Stimulated activated CD4-positive, alpha-beta T cell treated with anti-CD3 and anti-CD28 coated beads, TNF-alpha, amount 100 ng/mL, for 24 hours (primary cell): ENCODE results near the gene OSER1.

Experiments used
- DNase-seq, 3 experiments: peaks; one replicate each; pipeline ENCODE4 v3.0.0-alpha.2; 2020; ENCODE audit warnings: low read depth in 3 of 3

OSER1 gene

GRCh38 chr20:44224637-44225036 is 14.1 kb upstream of the OSER1 start:
- no peak for DNase-seq

GRCh38 chr20:44223721-44224120 is 13.2 kb upstream of the OSER1 start:
- DNase-seq = no peak

DNA sequence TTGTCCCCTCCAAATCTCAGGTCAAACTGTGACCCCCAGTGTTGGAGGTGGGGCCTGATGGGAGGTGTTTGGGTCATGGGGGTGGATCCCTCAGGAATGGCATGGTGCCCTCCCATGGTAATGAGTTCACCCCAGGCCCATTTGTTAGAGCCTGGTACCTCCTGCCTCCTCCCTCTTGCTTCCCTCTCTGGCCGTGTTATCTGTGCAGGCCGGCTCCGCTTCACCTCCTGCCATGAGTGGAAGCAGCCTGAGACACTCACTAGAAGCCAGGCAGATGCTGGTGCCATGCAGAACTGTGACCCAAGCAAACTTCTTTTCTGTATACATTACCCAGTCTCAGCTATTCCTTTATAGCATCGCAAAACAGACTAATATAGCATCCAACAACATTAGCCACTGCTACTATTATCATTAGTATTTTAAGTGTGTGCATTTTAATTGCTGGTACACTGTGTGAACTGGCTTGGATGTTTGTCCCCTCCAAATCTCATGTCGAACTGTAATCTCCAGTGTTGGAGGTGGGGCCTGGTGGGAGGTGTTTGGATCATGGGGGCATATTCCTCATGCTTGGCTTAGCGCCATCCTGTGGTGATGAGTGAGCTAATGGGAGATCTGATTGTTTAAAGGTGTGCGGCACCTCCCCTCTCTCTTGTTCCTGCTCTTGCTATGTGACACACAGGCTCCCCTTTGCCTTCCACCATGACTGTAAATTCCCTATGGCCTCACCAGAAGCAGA is 12.2 kb upstream of the OSER1 start:
- DNase-seq = no peak

DNA sequence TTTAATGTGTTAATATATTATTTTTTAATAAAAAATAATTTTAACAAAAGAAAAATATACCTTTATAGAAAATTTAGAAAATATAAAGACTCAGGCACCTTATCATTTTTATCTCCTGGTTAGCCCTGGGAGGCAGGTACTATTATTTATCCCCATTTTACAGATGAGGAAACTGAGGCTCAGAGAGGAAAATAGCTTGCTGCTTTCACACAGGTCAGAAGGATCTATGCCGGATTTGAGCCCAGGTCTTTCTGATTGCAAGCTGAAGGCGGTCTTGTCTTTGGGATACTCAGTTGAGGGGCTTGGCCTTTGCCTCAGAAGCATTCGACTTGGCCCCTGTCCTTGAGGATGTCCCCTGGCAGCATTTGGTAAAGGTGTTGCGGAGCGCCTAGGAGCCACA is 11.5 kb upstream of the OSER1 start:
- no peak for DNase-seq

DNA sequence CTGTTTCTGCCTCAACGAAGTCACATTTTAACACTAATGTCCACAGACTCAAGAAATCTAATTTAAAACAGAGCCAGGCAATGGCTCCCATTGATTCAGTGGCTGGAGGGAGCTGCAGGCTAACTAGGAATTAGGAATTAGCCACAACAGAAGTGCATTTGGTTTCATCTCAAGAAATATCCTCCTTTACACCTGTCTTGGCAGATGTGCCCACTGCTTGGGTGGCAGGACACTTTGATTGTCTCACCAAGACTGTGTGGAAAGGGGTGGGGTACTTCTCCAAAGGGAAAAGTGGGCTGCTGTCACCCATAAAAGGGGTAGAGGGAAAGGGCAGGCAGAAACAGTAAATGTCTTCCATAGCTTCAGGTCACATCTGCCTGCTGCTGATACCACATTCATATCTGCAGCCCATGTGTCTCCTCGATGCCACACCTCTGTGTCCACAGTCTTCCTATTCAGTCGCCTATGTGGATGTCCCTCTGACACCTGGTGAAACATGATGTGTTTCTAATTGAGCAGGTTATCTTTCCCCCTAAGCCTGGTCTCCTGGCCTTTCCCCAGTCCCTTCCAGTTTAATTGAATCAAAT is 10.9 kb upstream of the OSER1 start:
- no peak for DNase-seq

- DNase-seq = no peak
These were observed 9.2 kb upstream of the OSER1 start for GRCh38 chr20:44219791-44220190.

- DNase-seq = no peak
These were observed 8.7 kb upstream of the OSER1 start for GRCh38 chr20:44219170-44219730.

DNA sequence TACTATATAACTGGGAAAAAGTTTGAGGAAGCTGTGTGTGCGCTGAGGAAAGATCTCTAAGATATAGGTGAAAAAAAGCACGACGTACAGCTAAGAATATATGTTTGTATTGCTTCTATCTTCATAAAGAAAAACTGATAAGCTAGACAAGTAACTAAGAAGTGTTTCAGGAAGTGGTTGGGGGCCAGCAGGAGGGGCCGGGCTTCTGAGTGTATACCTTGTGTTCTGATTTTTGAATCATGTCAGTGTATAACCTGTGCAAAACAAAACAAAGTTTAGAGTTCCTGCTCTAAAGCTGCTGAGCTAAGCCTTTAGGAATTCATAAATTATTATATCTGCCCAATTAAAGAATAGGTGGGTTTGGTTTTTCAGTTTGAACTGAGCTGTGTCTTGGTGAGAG is 7.9 kb upstream of the OSER1 start:
- DNase-seq = peak in 1 of 3 experiments; percentile 32

DNA sequence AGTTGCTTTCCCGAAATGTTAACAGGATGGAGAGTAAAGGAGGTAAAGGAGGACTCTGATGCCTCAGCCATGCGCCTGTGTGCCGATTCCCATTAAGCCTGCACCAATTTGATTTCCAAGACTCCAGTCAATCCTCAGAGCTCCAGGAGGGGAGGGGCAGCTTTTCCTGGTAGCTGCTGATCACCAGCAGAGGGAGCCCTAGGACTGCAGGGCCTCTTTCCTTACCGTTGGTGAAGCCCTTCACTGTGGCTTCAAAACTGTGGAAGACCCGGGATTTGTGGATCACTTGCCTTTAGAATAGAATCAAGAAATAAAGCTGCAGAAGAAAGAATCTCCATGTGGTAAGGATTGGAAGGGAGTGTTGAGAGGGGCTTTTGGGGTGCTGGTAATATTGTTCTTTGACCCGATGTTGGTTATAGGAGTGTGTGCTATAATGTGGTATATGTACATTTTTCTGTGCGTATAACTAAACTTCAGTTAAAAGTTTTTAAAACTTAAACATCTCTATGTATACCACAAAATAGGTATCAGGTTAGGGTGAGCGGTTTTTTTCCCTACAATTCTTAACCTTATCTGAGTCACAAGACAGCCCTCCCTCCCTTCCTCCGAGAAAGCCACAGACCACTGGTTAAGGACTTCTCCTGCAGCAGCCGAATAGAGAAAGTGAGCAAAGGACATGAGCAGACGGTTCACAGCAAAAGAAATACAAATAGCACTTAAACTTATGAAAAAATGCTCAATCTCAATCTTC is 6.9 kb upstream of the OSER1 start:
- peak; percentile 36 to 57 (median 55) for DNase-seq

GRCh38 chr20:44215125-44215524 is 4.6 kb upstream of the OSER1 start:
- peak; percentile 56 to 63 (median 62) for DNase-seq

DNA sequence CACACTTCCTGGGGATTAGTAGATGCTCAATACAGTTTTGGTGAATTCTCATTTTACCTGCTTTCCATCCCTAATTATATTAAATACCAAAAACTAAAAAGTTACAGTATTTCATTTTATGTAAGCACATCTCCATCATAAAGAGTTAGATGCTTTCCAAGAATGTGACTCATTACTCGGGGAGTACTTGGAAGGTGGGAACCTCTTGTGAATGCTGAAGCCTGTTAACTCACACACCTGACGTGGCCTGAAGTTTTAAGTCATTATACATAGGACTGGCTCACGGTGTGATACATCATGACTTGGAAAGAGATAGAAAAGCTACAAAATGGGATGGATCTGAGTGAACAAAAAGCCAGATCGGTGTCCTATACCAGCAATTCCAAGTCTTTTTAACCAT is 2.2 kb upstream of the OSER1 start:
- no peak for DNase-seq

GRCh38 chr20:44211177-44212039 is 837 bp upstream of the OSER1 start:
- DNase-seq = no peak

DNA sequence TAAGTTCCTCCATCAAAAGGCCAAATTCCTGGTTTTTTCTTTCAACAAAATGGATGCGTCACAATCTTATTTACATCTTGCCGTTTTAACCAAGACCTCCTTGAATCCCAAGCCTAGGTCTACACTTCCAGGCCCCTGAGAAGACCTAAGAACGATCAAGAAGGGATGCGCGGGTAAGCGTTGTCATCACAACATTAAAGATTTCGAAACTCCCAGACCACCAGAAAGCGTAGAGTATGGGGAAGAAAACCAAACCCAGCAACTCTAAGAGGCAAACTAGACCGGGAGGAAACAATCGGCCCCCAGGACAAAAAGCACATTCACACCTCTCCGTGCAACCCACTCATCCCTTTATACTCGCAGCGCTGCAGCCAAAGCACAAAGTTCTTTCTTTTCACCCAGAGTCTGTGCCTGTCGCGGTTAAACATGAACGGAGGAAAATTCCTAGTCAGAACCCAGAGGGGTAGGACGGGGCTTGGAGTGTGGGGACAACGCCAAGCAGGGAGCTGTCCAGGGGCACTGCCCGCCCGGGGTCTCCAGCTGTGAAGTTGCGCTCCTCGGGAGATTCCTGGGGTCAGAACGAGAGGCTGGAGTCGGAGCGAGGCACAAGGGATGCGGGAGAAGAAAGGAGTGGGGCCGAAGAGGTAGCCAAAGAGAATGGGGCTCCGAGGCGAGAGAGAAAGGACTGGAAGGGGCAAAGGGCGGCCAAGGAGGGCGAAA is 725 bp downstream of the OSER1 start:
- DNase-seq = no peak

GRCh38 chr20:44208770-44209169 is 1.8 kb downstream of the OSER1 start:
- DNase-seq = no peak

- DNase-seq = no peak
These were observed 2.4 kb downstream of the OSER1 start for GRCh38 chr20:44208165-44208564.

DNA sequence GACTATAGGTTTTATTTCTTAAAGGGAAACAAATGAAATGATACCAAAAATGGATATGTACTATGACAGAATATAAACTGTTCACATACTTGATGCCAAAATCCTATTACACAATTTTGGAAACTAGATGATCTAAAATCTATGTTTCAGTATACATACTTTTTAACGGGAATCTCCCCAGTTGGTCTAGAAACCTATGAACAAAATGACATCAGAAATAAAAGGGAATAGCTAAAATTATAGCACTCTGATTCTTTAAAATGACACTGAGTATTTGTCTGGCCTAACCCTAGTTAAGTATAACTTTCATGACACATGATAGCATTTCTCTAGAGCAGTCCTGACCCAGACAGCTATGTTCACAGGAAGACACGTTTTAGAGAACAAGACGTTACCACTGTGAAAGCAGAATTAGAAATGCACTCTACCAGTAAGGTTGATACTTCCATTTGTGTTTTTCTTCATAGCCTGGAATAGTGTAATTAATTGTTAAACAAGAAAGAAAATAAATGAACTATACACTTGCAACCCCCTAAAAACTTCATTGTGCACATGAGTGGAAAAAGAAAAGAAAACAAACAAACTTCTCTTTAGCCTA is 3.3 kb downstream of the OSER1 start:
- DNase-seq = no peak

- DNase-seq = no peak
These were observed 4.4 kb downstream of the OSER1 start for GRCh38 chr20:44206132-44206531.

DNA sequence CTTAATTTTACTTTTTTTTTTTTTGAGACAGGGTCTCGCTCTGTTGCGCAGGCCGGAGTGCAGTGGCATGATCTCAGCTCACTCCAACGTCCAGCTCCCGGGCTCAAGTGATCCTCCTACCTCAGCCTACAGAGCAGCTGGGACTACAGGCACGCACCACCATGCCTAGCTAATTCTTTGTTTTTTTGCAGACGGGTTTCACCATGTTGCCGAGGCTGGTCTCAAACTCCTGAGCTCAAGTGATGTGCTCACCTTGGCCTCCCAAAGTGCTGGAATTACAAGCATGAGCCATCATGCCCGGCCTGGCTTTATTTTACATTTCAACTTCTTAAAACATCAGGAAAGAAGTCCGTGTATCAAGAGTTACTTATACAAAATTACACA is 5.7 kb downstream of the OSER1 start:
- DNase-seq = no peak

GRCh38 chr20:44204156-44204831 is 6.3 kb downstream of the OSER1 start:
- DNase-seq = no peak

DNA sequence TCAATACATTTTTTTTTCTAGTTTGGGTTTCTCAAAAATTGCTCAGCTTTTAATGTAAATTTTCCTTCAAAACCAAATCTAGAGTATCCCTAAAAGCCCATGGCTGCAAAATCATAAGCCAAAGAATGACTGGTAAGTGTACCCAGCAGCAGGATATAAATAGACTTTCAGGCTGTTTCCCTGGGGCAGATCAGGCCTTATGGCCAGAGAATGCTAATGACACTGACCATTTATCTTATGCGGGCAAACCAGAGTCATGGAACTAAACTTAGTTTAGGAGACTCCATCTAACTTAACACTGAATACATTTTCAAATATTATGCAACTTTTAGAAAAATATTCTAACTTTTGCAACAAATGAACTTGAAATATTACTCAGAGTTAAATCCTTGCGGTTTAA is 7.4 kb downstream of the OSER1 start:
- DNase-seq = no peak
